HG02885 (cell line): ENCODE results near the gene NR3C1.

Source experiments
- ATAC-seq: cut with Tn5 transposase; IDR thresholded peaks from one replicate; pipeline ENCODE4 v1.9.1; 2021; ENCODE audit warnings: mild to moderate bottlenecking; ENCODE audit not compliant: unreplicated experiment, poor library complexity

Gene NR3C1

GRCh38 chr5:143403593-143404415, at the start of gene NR3C1:
Gene NR3C1, minus strand, starts transcription at chr5:143403686. Its CDS starts 2,847 bp downstream, at chr5:143400839.
- peak; percentile 66 for ATAC-seq

- ATAC-seq = no peak
Observed at GRCh38 chr5:143449772-143450171, 46.3 kb upstream of the NR3C1 start.

- ATAC-seq = peak; percentile 37
Observed at GRCh38 chr5:143448518-143448917, 45.0 kb upstream of the NR3C1 start.

- peak; percentile 47 for ATAC-seq
Observed at GRCh38 chr5:143447983-143448382, 44.5 kb upstream of the NR3C1 start.

- ATAC-seq = peak; percentile 55
Observed at GRCh38 chr5:143446535-143447226, 43.2 kb upstream of the NR3C1 start.

GRCh38 chr5:143445776-143446175, 42.3 kb upstream of the NR3C1 start:
- no peak for ATAC-seq

GRCh38 chr5:143443330-143443729, 39.8 kb upstream of the NR3C1 start:
- ATAC-seq = no peak

- ATAC-seq = no peak
Observed at GRCh38 chr5:143442385-143442784, 38.9 kb upstream of the NR3C1 start.

- no peak for ATAC-seq
Observed at GRCh38 chr5:143440448-143441115, 37.1 kb upstream of the NR3C1 start.

- no peak for ATAC-seq
Observed at GRCh38 chr5:143437666-143438273, 34.3 kb upstream of the NR3C1 start.

GRCh38 chr5:143436871-143437270, 33.4 kb upstream of the NR3C1 start:
- no peak for ATAC-seq

GRCh38 chr5:143435210-143435657, 31.7 kb upstream of the NR3C1 start:
- peak; percentile 90 for ATAC-seq

GRCh38 chr5:143434261-143435209, 31.0 kb upstream of the NR3C1 start:
- ATAC-seq = peak; percentile 36

- ATAC-seq = no peak
Observed at GRCh38 chr5:143433670-143434069, 30.2 kb upstream of the NR3C1 start.

GRCh38 chr5:143432658-143433239, 29.3 kb upstream of the NR3C1 start:
- no peak for ATAC-seq

GRCh38 chr5:143431789-143432188, 28.3 kb upstream of the NR3C1 start:
- no peak for ATAC-seq

GRCh38 chr5:143428738-143429420, 25.4 kb upstream of the NR3C1 start:
- no peak for ATAC-seq

GRCh38 chr5:143428155-143428554, 24.7 kb upstream of the NR3C1 start:
- ATAC-seq = no peak
